ENCODE data around the gene ZNF470.

- TF ChIP-seq CTCF (conservative IDR thresholded peaks at IDR 0.05; ENCODE audit: low read depth, low read length): no peak
- TF ChIP-seq EZH2 (IDR thresholded peaks at IDR 0.05; ENCODE audit: borderline replicate concordance, low read depth, low read length, poor library complexity, severe bottlenecking): no peak
Observed at GRCh38 chr19:56625708-56626107, 58.4 kb downstream of the ZNF470 start.
